SK-N-SH (cell line): ENCODE results near the gene SLC1A2. TPM values are rescaled to one million over a fixed set of nuclear protein-coding genes. Genes with fewer than 3 reads are reported as not detected.

Source experiments
- CTCF ChIA-PET: fragments of 300-600, 350-600 bp; formaldehyde crosslinking; extraction: SDS; loops from one replicate; lab custom pipeline; 2021; lab: Yijun Ruan, JAX
- POLR2A ChIA-PET: fragments of 350-600 bp; sonication (Branson Sonifier 250); formaldehyde crosslinking; extraction: SDS; loops from one replicate; lab custom pipeline; 2020; ENCODE audit warnings: antibody characterized with exemption, inconsistent platforms; lab: Yijun Ruan, JAX
- DNase-seq: peaks from one replicate; pipeline ENCODE4 v3.0.0; 2012
- H2AFZ ChIP-seq: fragments of 200-600 bp; sonication (generic); 2 replicates; pipeline ENCODE4 v1.8.1; 2016; ENCODE audit warnings: antibody characterized with exemption, mild to moderate bottlenecking, low read depth
- H3F3A ChIP-seq: fragments of 200-600 bp; sonication (generic); replicated peaks from 2 replicates; pipeline ENCODE3; 2016; ENCODE audit warnings: antibody characterized with exemption, mild to moderate bottlenecking; ENCODE audit not compliant: insufficient read depth
- H3K27ac ChIP-seq, 2 experiments: fragments of 200-500 bp in 1 of 2; fragments of 200-600 bp in 1 of 2; sonication (Bioruptor generic) in 1 of 2; sonication (generic), shearing (Covaris generic) in 1 of 2; 2 replicates each; pipeline versions ENCODE4 v1.5.1 to v1.6.1; 2014 to 2016; ENCODE audit warnings: low read depth in 2 of 2, inconsistent platforms in 1 of 2, low read length in 1 of 2, mild to moderate bottlenecking in 1 of 2, mixed read lengths in 1 of 2
- H3K27me3 ChIP-seq: fragments of 200-600 bp; sonication (generic), shearing (Covaris generic); 2 replicates; pipeline ENCODE4 v1.6.1; 2016; ENCODE audit warnings: mixed run types; ENCODE audit not compliant: insufficient read depth
- H3K36me3 ChIP-seq, 2 experiments: fragments of 200-500 bp in 1 of 2; fragments of 200-600 bp in 1 of 2; sonication (Bioruptor generic) in 1 of 2; sonication (generic) in 1 of 2; replicated peaks in 1 of 2; 2 replicates each; pipeline versions ENCODE3 to v1.5.1; 2014 to 2016; ENCODE audit warnings: low read length in 1 of 2, mild to moderate bottlenecking in 1 of 2; ENCODE audit not compliant: insufficient read depth in 2 of 2, control insufficient read depth in 1 of 2
- H3K4me1 ChIP-seq, 2 experiments: fragments of 200-500 bp in 1 of 2; fragments of 200-600 bp in 1 of 2; sonication (Bioruptor generic) in 1 of 2; sonication (generic), shearing (Covaris generic) in 1 of 2; 2 replicates each; pipeline versions ENCODE4 v1.5.1 to v1.6.1; 2014 to 2016; ENCODE audit warnings: low read depth in 1 of 2, low read length in 1 of 2, mixed run types in 1 of 2; ENCODE audit not compliant: insufficient read depth in 2 of 2, control insufficient read depth in 1 of 2
- H3K4me2 ChIP-seq: fragments of 200-600 bp; sonication (generic), shearing (Covaris generic); 2 replicates; pipeline ENCODE4 v1.6.1; 2017; ENCODE audit warnings: mixed run types
- H3K4me3 ChIP-seq, 2 experiments: fragments of 200-500 bp in 1 of 2; fragments of 200-600 bp in 1 of 2; sonication (Bioruptor generic) in 1 of 2; sonication (generic), shearing (Covaris generic) in 1 of 2; 2 replicates each; pipeline versions ENCODE4 v1.5.1 to v1.8.1; 2014 to 2016; ENCODE audit warnings: low read depth in 2 of 2, inconsistent platforms in 1 of 2, low read length in 1 of 2, mild to moderate bottlenecking in 1 of 2, mixed read lengths in 1 of 2, moderate library complexity in 1 of 2
- H3K79me2 ChIP-seq: fragments of 200-600 bp; sonication (generic); 2 replicates; pipeline ENCODE4 v1.8.1; 2017; ENCODE audit warnings: mild to moderate bottlenecking; ENCODE audit not compliant: insufficient read depth
- H3K9ac ChIP-seq: fragments of 200-600 bp; sonication (generic); 2 replicates; pipeline ENCODE4 v1.6.1; 2017; ENCODE audit warnings: mixed run types
- H3K9me2 ChIP-seq: fragments of 200-600 bp; sonication (generic); 2 replicates; pipeline ENCODE4 v1.6.1; 2017; ENCODE audit warnings: mixed run types
- H3K9me3 ChIP-seq: fragments of 200-600 bp; sonication (generic); 2 replicates; pipeline ENCODE4 v1.6.1; 2017; ENCODE audit warnings: mixed run types, mild to moderate bottlenecking, moderate library complexity
- H4K20me1 ChIP-seq: fragments of 200-600 bp; sonication (generic); 2 replicates; pipeline ENCODE4 v1.6.1; 2017; ENCODE audit warnings: mild to moderate bottlenecking, mixed run types; ENCODE audit not compliant: insufficient read depth
- CHD2 ChIP-seq: fragments of 150-350 bp; IDR thresholded peaks from 2 replicates; pipeline ENCODE4 v1.6.1; 2018; ENCODE audit warnings: low read length; ENCODE audit not compliant: partially characterized antibody
- ELF1 ChIP-seq: IDR thresholded peaks from 2 replicates; pipeline ENCODE4 v1.4.0; 2012
- EP300 ChIP-seq, 2 experiments: IDR thresholded peaks; 2 replicates each; pipeline versions ENCODE4 v1.4.0 to v1.6.1; 2012; ENCODE audit warnings: borderline replicate concordance in 1 of 2, low read depth in 1 of 2, low read length in 1 of 2
- FOSL2 ChIP-seq: IDR thresholded peaks from 2 replicates; pipeline ENCODE4 v1.4.0; 2012; ENCODE audit warnings: low read depth, mild to moderate bottlenecking, moderate library complexity, borderline replicate concordance
- FOXJ3 ChIP-seq: sonication (generic); formaldehyde crosslinking; IDR thresholded peaks from 2 replicates; pipeline ENCODE4 v1.5.1; 2020; ENCODE audit warnings: mild to moderate bottlenecking, missing genetic modification reagents
- FOXM1 ChIP-seq: IDR thresholded peaks from 2 replicates; pipeline ENCODE4 v1.4.0; 2012; ENCODE audit warnings: low read depth, mild to moderate bottlenecking
- GABPA ChIP-seq: IDR thresholded peaks from 2 replicates; pipeline ENCODE4 v1.4.0; 2012; ENCODE audit warnings: low read depth, mild to moderate bottlenecking
- GATA2 ChIP-seq: sonication (generic); formaldehyde crosslinking; IDR thresholded peaks from 2 replicates; pipeline ENCODE4 v1.5.0; 2020; ENCODE audit warnings: mild to moderate bottlenecking, missing genetic modification reagents
- IRF3 ChIP-seq: fragments of 150-350 bp; IDR thresholded peaks from 2 replicates; pipeline ENCODE4 v1.6.1; 2016; ENCODE audit warnings: mild to moderate bottlenecking, low read depth, low read length
- JUND ChIP-seq: IDR thresholded peaks from 2 replicates; pipeline ENCODE4 v1.4.0; 2012
- NRF1 ChIP-seq: IDR thresholded peaks from 2 replicates; pipeline ENCODE4 v1.6.1; 2012; ENCODE audit warnings: low read depth, mild to moderate bottlenecking, low read length
- PBX3 ChIP-seq: IDR thresholded peaks from 2 replicates; pipeline ENCODE4; 2012
- POLR2AphosphoS5 ChIP-seq: IDR thresholded peaks from 2 replicates; pipeline ENCODE4 v1.6.1; 2012; ENCODE audit warnings: low read depth, low read length
- RCOR1 ChIP-seq: fragments of 150-350 bp; IDR thresholded peaks from 2 replicates; pipeline ENCODE4 v1.6.1; 2017; ENCODE audit warnings: antibody characterized with exemption, low read length
- REST ChIP-seq: IDR thresholded peaks from 2 replicates; pipeline ENCODE4 v1.6.1; 2012; ENCODE audit warnings: mild to moderate bottlenecking, low read depth, low read length, moderate library complexity
- RXRA ChIP-seq: IDR thresholded peaks from 2 replicates; pipeline ENCODE4 v1.4.0; 2012; ENCODE audit warnings: low read depth, mild to moderate bottlenecking, borderline replicate concordance
- SMC3 ChIP-seq: IDR thresholded peaks from 2 replicates; pipeline ENCODE4 v1.6.1; 2012; ENCODE audit warnings: low read depth, low read length, improper control_type of control experiment
- TAF1 ChIP-seq: IDR thresholded peaks from 2 replicates; pipeline ENCODE4 v1.6.1; 2012; ENCODE audit warnings: low read depth, mild to moderate bottlenecking, low read length, moderate library complexity, borderline replicate concordance
- USF1 ChIP-seq: IDR thresholded peaks from 2 replicates; pipeline ENCODE4 v1.4.0; 2012; ENCODE audit warnings: low read depth, borderline replicate concordance
- USF2 ChIP-seq: fragments of 150-350 bp; IDR thresholded peaks from 2 replicates; pipeline ENCODE4 v1.6.1; 2017; ENCODE audit warnings: antibody characterized with exemption, low read length, low read depth, borderline replicate concordance
- WGBS: methylation state at CpG from one replicate; pipeline ENCODE4 v1.1.6; 2017; ENCODE audit warnings: low lambda C conversion rate; 5-methylcytosine and 5-hydroxymethylcytosine counted together
- polyA plus RNA-seq, 3 experiments: library from polyadenylated mRNA; depleted of rRNA; stranded (reverse); fragments of >200 nt; gene quantifications; 2 replicates each; pipeline ENCODE4 v1.2.3, GENCODE V29; 2012

SLC1A2 gene
- polyA plus RNA-seq, 1 of the 3 experiments (the other 2 are of a cell fraction) = under 0.01 TPM

- Histone ChIP-seq H3K36me3 (no peaks in the 10 kb centered on the region), H3F3A (peaks cover 12% of the 10 kb centered on the region), H2AFZ (no peak overlapping the region), H3K9me3 (no peaks in the 10 kb centered on the region), H3K79me2 (no peaks in the 10 kb centered on the region), H3K4me1 (peaks cover 0 to 5% of the 10 kb centered on the region in 2 experiments; a peak in 1 of 4 replicates), H3K4me2 (no peak overlapping the region), H3K27me3 (no peaks in the 10 kb centered on the region), H3K9me2 (no peaks in the 10 kb centered on the region)
- no peak for DNase-seq
- CTCF ChIA-PET = no interaction called here
- no peak for TF ChIP-seq TAF1
- TF ChIP-seq CHD2 = no peak
- no peak for TF ChIP-seq RXRA
- no peak for TF ChIP-seq POLR2AphosphoS5
- TF ChIP-seq EP300 (IDR thresholded peaks at IDR 0.05; ENCODE audit: borderline replicate concordance in 1 of 2, low read depth in 1 of 2, low read length in 1 of 2) = no peak
- no peak for TF ChIP-seq ELF1
- TF ChIP-seq FOXM1 = no peak
- no peak for TF ChIP-seq RCOR1
- no peak for TF ChIP-seq USF1
- TF ChIP-seq, all 33 proteins: peak for 0
- Histone ChIP-seq H3K4me3 (no peak overlapping the region), H3K27ac (no peak overlapping the region), H4K20me1 (no peaks in the 10 kb centered on the region), H3K9ac (no peak overlapping the region)
- WGBS = 63% methylated on average over 2 of the region's 2 CpGs
- POLR2A ChIA-PET = no interaction called here
Observed at GRCh38 chr11:35332524-35332923, 86.8 kb downstream of the SLC1A2 start.

GRCh38 chr11:35330931-35331330 lies 88.4 kb downstream of the SLC1A2 start:
- CTCF ChIA-PET = no interaction called here
- POLR2A ChIA-PET = no interaction called here
- 74% methylated on average over 2 of the region's 2 CpGs for WGBS
- TF ChIP-seq REST (no peak), GABPA (no peak), USF2 (no peak), USF1 (no peak), IRF3 (no peak), PBX3 (no peak), ELF1 (no peak), FOXJ3 (no peak), FOXM1 (no peak), NRF1 (no peak), EP300 (IDR thresholded peaks at IDR 0.05; ENCODE audit: borderline replicate concordance in 1 of 2, low read depth in 1 of 2, low read length in 1 of 2) (no peak), CHD2 (no peak), TAF1 (no peak), GATA2 (no peak), FOSL2 (no peak), JUND (no peak), SMC3 (no peak)

More at GRCh38 chr11:35330931-35331330, 88.4 kb downstream of the SLC1A2 start:
- Histone ChIP-seq H3F3A (no peaks in the 10 kb centered on the region), H4K20me1 (no peaks in the 10 kb centered on the region), H3K36me3 (no peaks in the 10 kb centered on the region), H3K27me3 (no peaks in the 10 kb centered on the region), H3K9me2 (no peaks in the 10 kb centered on the region), H3K9ac (no peak overlapping the region), H3K27ac (no peak overlapping the region), H3K9me3 (no peaks in the 10 kb centered on the region), H3K4me3 (no peak overlapping the region), H3K79me2 (no peaks in the 10 kb centered on the region), H3K4me2 (no peak overlapping the region), H2AFZ (no peak overlapping the region), H3K4me1 (no peaks in the 10 kb centered on the region)
- no peak for DNase-seq
